Neural progenitor cell (in vitro differentiated cells): ENCODE measurements around the gene SLC6A3. TPM values are rescaled to one million over a fixed set of nuclear protein-coding genes. Genes with fewer than 3 reads are reported as not detected.

ENCODE experiments used
- DNase-seq: peaks from one replicate; pipeline ENCODE4 v3.0.0-alpha.2; 2016; ENCODE audit warnings: low spot score
- H2AFZ ChIP-seq: fragments of 200-600 bp; sonication (generic); replicated peaks from 2 replicates; pipeline ENCODE4 v1.6.1; 2016; ENCODE audit warnings: antibody characterized with exemption
- H3F3A ChIP-seq: fragments of 200-600 bp; sonication (generic); 2 replicates; pipeline ENCODE4 v1.6.1; 2016; ENCODE audit warnings: antibody characterized with exemption, low read depth
- H3K27ac ChIP-seq: fragments of 200-600 bp; sonication (generic); 2 replicates; pipeline ENCODE4 v1.5.1; 2016; ENCODE audit warnings: mild to moderate bottlenecking
- H3K27me3 ChIP-seq: fragments of 200-600 bp; sonication (generic); 2 replicates; pipeline ENCODE4 v1.6.1; 2016; ENCODE audit warnings: mild to moderate bottlenecking, moderate library complexity
- H3K36me3 ChIP-seq: fragments of 200-600 bp; sonication (generic); 2 replicates; pipeline ENCODE4 v1.5.1; 2016
- H3K4me1 ChIP-seq: fragments of 200-600 bp; sonication (generic); 2 replicates; pipeline ENCODE4 v1.6.1; 2016; ENCODE audit warnings: mixed run types
- H3K4me2 ChIP-seq: fragments of 200-600 bp; sonication (generic); 2 replicates; pipeline ENCODE4 v1.6.1; 2016
- H3K4me3 ChIP-seq: fragments of 200-600 bp; sonication (generic); 2 replicates; pipeline ENCODE4 v1.5.1; 2016
- H3K79me2 ChIP-seq: fragments of 200-600 bp; sonication (generic); 2 replicates; pipeline ENCODE4 v1.6.1; 2016; ENCODE audit warnings: low read depth
- H3K9ac ChIP-seq: fragments of 200-600 bp; sonication (generic); 2 replicates; pipeline ENCODE4 v1.6.1; 2016
- H3K9me3 ChIP-seq: fragments of 200-600 bp; sonication (generic); 2 replicates; pipeline ENCODE4 v1.5.1; 2016; ENCODE audit warnings: low read depth
- H4K20me1 ChIP-seq: fragments of 200-600 bp; sonication (generic); 2 replicates; pipeline ENCODE4 v1.6.1; 2016; ENCODE audit warnings: low read depth
- H3K27ac Mint-ChIP-seq: 3 replicates; pipeline ENCODE4 v1.8.0; 2021; ENCODE audit warnings: mixed read lengths
- H3K27me3 Mint-ChIP-seq: 2 replicates; pipeline ENCODE4 v1.8.0; 2022; ENCODE audit warnings: low read depth, mild to moderate bottlenecking, inconsistent platforms, moderate library complexity, mixed read lengths; ENCODE audit not compliant: insufficient read depth
- H3K36me3 Mint-ChIP-seq: 3 replicates; pipeline ENCODE4 v1.8.0; 2021; ENCODE audit warnings: mixed read lengths
- H3K4me1 Mint-ChIP-seq: 3 replicates; pipeline ENCODE4 v1.8.0; 2021; ENCODE audit warnings: mixed read lengths
- H3K4me3 Mint-ChIP-seq: 3 replicates; pipeline ENCODE4 v1.8.0; 2021; ENCODE audit warnings: mild to moderate bottlenecking, moderate library complexity, mixed read lengths
- H3K9me3 Mint-ChIP-seq: 3 replicates; pipeline ENCODE4 v1.8.0; 2020; ENCODE audit warnings: mixed read lengths
- EZH2 ChIP-seq: fragments of 200-600 bp; sonication (generic); IDR thresholded peaks from 2 replicates; pipeline ENCODE4 v1.6.1; 2017; ENCODE audit warnings: antibody characterized with exemption, mild to moderate bottlenecking, moderate library complexity
- EZH2phosphoT487 ChIP-seq: fragments of 200-600 bp; sonication (generic); IDR thresholded peaks from 2 replicates; pipeline ENCODE4 v1.6.1; 2017; ENCODE audit warnings: antibody characterized with exemption
- total RNA-seq: library from RNA; depleted of rRNA; stranded (reverse); fragments of >200 nt; gene quantifications from 2 replicates; pipeline ENCODE4 v1.2.3, GENCODE V29; 2015; ENCODE audit warnings: low replicate concordance
- TF ChIP-seq, protein P1 (sequence below): fragments of 200-600 bp; sonication (generic); IDR thresholded peaks from 2 replicates; pipeline ENCODE4 v1.5.1; 2017; ENCODE audit warnings: antibody characterized with exemption, mild to moderate bottlenecking

The SLC6A3 gene
- total RNA-seq, 1 donor from 2014 or later: 0.32 TPM

- Histone ChIP-seq H3K9ac (no peak overlapping the region), H3K9me3 (no peaks in the 10 kb centered on the region), H4K20me1 (peaks cover 27% of the 10 kb centered on the region), H2AFZ (no peak overlapping the region), H3K4me1 (peaks cover 8% of the 10 kb centered on the region), H3K79me2 (no peaks in the 10 kb centered on the region), H3K4me3 (no peak overlapping the region), H3K27ac (no peak overlapping the region), H3F3A (no peaks in the 10 kb centered on the region), H3K27me3 (peaks cover 86% of the 10 kb centered on the region), H3K36me3 (no peaks in the 10 kb centered on the region), H3K4me2 (no peak overlapping the region)
- Mint-ChIP-seq H3K4me1 (peaks cover 6% of the 10 kb centered on the region), H3K4me3 (peak overlapping the region; percentile 33), H3K27me3 (peaks cover 54% of the 10 kb centered on the region), H3K36me3 (no peaks in the 10 kb centered on the region), H3K9me3 (peaks cover 9% of the 10 kb centered on the region), H3K27ac (no peak overlapping the region)
- no peak for DNase-seq
- TF ChIP-seq EZH2phosphoT487 (no peak), EZH2 (no peak)
- TF ChIP-seq, protein P1, sequence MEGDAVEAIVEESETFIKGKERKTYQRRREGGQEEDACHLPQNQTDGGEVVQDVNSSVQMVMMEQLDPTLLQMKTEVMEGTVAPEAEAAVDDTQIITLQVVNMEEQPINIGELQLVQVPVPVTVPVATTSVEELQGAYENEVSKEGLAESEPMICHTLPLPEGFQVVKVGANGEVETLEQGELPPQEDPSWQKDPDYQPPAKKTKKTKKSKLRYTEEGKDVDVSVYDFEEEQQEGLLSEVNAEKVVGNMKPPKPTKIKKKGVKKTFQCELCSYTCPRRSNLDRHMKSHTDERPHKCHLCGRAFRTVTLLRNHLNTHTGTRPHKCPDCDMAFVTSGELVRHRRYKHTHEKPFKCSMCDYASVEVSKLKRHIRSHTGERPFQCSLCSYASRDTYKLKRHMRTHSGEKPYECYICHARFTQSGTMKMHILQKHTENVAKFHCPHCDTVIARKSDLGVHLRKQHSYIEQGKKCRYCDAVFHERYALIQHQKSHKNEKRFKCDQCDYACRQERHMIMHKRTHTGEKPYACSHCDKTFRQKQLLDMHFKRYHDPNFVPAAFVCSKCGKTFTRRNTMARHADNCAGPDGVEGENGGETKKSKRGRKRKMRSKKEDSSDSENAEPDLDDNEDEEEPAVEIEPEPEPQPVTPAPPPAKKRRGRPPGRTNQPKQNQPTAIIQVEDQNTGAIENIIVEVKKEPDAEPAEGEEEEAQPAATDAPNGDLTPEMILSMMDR: no peak
These were observed 2.8 kb downstream of the SLC6A3 start for GRCh38 chr5:1442222-1443145.

DNA sequence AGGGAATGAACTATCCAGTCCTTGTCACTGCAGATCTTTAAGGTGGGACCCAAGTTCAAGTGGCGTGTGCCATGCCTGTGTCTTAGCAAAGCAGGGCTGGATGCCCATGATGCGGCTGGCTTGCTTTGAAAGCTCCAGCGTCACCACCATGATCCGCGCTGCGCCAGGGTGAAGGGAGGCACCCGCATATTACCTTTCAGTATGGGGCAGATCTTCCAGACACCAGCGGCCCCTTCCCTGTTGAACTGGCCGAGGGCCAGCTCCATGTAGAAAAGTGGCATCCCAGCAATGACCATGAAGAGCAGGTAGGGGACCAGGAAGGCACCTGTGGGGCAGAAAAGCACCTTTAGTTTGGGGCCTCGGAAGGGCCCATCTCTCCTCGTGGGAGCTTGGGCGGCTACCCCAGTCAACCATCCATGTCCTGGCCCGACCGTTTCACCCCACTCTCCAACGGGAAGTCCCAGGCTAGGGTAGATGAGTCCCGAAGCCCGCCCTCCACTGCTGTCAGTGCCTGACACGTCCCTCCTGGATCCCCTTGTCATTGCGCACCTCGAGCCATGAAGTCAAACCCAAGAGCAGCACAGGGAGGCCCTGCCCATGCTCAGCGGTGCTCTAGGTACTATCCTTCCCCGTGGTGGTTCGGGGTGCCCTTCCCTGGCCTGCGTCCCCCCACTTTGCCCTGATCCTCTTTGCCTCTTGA is 3.9 kb downstream of the SLC6A3 start:
- Histone ChIP-seq H3K4me1 (peaks cover 8% of the 10 kb centered on the region), H3K36me3 (no peaks in the 10 kb centered on the region), H3F3A (no peaks in the 10 kb centered on the region), H3K4me3 (no peak overlapping the region), H3K4me2 (no peak overlapping the region), H4K20me1 (peaks cover 18% of the 10 kb centered on the region), H3K27ac (no peak overlapping the region), H3K9ac (no peak overlapping the region), H3K79me2 (no peaks in the 10 kb centered on the region), H2AFZ (no peak overlapping the region), H3K9me3 (no peaks in the 10 kb centered on the region), H3K27me3 (peaks cover 75% of the 10 kb centered on the region)
- H3K27me3 Mint-ChIP-seq: peaks cover 42% of the 10 kb centered on the region
- peaks cover 6% of the 10 kb centered on the region for H3K4me1 Mint-ChIP-seq
- H3K36me3 Mint-ChIP-seq: no peaks in the 10 kb centered on the region
- no peak overlapping the region for H3K27ac Mint-ChIP-seq
- TF ChIP-seq EZH2 (no peak), EZH2phosphoT487 (no peak)
- TF ChIP-seq, protein P1: no peak
- H3K4me3 Mint-ChIP-seq: no peak overlapping the region
- no peak for DNase-seq
- peaks cover 9% of the 10 kb centered on the region for H3K9me3 Mint-ChIP-seq

DNA sequence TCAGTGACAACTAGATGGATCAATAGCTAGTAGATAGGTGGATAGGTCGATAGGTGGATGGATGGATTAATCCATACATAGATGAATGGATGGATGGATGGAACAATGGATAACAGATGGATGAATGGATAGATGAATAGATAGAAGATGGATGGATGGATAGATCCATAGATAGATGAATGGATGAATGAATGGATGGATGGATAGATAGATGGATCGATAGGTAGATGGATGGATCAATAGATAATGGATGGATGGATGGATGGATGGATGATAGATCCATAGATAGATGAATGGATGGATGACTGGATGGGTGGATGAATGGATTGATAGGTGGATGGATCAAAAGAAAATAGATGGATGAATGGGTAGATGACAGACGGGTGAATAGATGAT is 5.1 kb downstream of the SLC6A3 start:
- Histone ChIP-seq H3K79me2 (no peaks in the 10 kb centered on the region), H4K20me1 (peaks cover 15% of the 10 kb centered on the region), H3K9ac (no peak overlapping the region), H2AFZ (no peak overlapping the region), H3K4me1 (peaks cover 8% of the 10 kb centered on the region), H3K27ac (no peak overlapping the region), H3K4me2 (no peak overlapping the region), H3K9me3 (no peaks in the 10 kb centered on the region), H3K27me3 (peaks cover 63% of the 10 kb centered on the region), H3K4me3 (no peak overlapping the region), H3F3A (no peaks in the 10 kb centered on the region), H3K36me3 (no peaks in the 10 kb centered on the region)
- Mint-ChIP-seq H3K36me3 (no peaks in the 10 kb centered on the region), H3K27ac (no peak overlapping the region), H3K4me3 (no peak overlapping the region), H3K9me3 (peaks cover 9% of the 10 kb centered on the region), H3K27me3 (peaks cover 38% of the 10 kb centered on the region), H3K4me1 (peaks cover 6% of the 10 kb centered on the region)
- no peak for DNase-seq
- TF ChIP-seq EZH2: no peak
- TF ChIP-seq, protein P1: no peak
- TF ChIP-seq EZH2phosphoT487: no peak
